Fibroblast of lung (primary cell): Measurements from ENCODE around the gene TNFAIP8L3.
"Not testable (repeated sequence)": the region's sequence is repeated elsewhere in the genome, so short reads cannot be mapped to it uniquely, and the experiment has no call there.

Experiments used
- EZH2 ChIP-seq: IDR thresholded peaks from 2 replicates; pipeline ENCODE4 v1.5.1; 2012; ENCODE audit warnings: low read length, control low read depth, mild to moderate bottlenecking; ENCODE audit errors: missing control alignments
- TF ChIP-seq, protein P1 (sequence below), 2 donors: IDR thresholded peaks in 1 of 2; conservative IDR thresholded peaks in 1 of 2; 1 replicate in 1 of 2; 2 replicates in 1 of 2; pipeline ENCODE4 v1.5.1; 2011 to 2012; ENCODE audit warnings: low read length in 2 of 2, control low read depth in 1 of 2, inconsistent platforms in 1 of 2, low read depth in 1 of 2, mild to moderate bottlenecking in 1 of 2

DNA sequence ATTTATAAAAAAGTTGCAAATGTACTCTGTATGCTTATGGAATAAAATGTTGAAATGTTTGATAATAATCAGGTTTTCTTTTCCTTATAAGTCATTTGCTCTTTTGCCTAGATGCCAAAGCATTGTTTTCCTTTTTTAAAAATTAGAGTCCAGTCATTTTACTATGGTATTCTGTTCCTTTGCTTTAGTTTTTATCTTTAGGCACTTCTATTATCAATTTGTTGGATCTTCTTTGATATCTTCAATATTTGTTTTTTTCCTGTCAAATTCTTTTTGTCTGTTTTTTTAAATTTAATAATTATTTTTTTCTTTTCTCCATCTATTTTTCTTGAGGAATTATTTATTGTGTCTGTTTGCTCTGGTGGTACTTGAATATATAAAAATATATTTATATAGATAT, 28.3 kb upstream of the TNFAIP8L3 start:
- TF ChIP-seq, protein P1, sequence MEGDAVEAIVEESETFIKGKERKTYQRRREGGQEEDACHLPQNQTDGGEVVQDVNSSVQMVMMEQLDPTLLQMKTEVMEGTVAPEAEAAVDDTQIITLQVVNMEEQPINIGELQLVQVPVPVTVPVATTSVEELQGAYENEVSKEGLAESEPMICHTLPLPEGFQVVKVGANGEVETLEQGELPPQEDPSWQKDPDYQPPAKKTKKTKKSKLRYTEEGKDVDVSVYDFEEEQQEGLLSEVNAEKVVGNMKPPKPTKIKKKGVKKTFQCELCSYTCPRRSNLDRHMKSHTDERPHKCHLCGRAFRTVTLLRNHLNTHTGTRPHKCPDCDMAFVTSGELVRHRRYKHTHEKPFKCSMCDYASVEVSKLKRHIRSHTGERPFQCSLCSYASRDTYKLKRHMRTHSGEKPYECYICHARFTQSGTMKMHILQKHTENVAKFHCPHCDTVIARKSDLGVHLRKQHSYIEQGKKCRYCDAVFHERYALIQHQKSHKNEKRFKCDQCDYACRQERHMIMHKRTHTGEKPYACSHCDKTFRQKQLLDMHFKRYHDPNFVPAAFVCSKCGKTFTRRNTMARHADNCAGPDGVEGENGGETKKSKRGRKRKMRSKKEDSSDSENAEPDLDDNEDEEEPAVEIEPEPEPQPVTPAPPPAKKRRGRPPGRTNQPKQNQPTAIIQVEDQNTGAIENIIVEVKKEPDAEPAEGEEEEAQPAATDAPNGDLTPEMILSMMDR (conservative IDR thresholded peaks at IDR 0.05 in 1 of 2, IDR thresholded peaks at IDR 0.05 in 1 of 2; ENCODE audit: low read depth in 1 of 2, low read length in 2 of 2): not testable (repeated sequence)
- TF ChIP-seq EZH2: not testable (repeated sequence)
